HG03097 (cell line): ENCODE results near the gene ADAMTS12.

Source experiments
- ATAC-seq: cut with Tn5 transposase; IDR thresholded peaks from one replicate; pipeline ENCODE4 v1.9.1; 2021; ENCODE audit not compliant: unreplicated experiment, low FRiP score

ADAMTS12 gene, protein sequence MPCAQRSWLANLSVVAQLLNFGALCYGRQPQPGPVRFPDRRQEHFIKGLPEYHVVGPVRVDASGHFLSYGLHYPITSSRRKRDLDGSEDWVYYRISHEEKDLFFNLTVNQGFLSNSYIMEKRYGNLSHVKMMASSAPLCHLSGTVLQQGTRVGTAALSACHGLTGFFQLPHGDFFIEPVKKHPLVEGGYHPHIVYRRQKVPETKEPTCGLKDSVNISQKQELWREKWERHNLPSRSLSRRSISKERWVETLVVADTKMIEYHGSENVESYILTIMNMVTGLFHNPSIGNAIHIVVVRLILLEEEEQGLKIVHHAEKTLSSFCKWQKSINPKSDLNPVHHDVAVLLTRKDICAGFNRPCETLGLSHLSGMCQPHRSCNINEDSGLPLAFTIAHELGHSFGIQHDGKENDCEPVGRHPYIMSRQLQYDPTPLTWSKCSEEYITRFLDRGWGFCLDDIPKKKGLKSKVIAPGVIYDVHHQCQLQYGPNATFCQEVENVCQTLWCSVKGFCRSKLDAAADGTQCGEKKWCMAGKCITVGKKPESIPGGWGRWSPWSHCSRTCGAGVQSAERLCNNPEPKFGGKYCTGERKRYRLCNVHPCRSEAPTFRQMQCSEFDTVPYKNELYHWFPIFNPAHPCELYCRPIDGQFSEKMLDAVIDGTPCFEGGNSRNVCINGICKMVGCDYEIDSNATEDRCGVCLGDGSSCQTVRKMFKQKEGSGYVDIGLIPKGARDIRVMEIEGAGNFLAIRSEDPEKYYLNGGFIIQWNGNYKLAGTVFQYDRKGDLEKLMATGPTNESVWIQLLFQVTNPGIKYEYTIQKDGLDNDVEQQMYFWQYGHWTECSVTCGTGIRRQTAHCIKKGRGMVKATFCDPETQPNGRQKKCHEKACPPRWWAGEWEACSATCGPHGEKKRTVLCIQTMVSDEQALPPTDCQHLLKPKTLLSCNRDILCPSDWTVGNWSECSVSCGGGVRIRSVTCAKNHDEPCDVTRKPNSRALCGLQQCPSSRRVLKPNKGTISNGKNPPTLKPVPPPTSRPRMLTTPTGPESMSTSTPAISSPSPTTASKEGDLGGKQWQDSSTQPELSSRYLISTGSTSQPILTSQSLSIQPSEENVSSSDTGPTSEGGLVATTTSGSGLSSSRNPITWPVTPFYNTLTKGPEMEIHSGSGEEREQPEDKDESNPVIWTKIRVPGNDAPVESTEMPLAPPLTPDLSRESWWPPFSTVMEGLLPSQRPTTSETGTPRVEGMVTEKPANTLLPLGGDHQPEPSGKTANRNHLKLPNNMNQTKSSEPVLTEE (N-terminal part only)

DNA sequence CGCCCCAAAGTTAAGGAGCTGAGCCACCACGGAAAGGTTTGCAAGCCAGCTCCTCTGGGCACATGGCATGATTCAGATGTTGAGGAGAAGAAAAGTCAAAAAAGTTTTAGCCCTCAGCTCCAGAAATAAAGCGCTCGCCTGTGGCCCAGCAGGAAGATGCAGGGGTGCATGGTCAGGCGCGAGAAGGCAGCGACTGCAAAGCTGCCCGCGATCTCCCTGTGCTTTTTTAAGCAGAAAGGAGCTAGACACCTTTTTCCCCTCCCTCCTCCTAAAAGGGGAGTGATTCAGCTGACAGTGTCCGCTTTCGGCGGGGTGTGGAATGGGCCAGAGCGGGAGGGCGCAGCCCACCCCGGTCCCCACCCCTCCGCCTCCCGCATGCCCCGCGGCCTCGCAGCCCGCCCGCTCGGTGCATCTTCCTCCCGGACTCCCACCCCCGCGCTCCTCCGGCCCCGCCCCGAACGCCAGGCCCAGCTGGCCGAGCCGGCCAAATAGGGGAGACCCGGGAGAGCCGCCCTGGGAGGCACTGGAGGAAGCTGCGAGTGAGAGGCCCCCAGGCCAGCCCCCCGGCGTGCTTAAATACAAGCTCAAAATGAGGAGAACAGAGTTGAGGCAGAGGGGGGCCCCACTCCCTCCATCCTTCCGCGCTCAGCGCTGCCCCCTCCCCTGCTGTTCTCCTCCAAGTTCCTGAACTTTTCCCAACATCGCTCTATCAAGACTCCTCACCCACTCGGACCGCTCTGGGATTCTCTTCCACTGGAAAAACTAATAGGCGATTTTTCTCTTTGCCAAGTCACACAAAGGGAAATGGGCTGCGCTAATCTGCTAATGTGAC lies at the start of gene ADAMTS12:
Gene ADAMTS12, minus strand, starts transcription at position 203 of the 832 bp plus-strand sequence. Its CDS starts 134 bp downstream, at position 69.
- no peak for ATAC-seq

- ATAC-seq: no peak
Measured at GRCh38 chr5:33941090-33941489, 49.3 kb upstream of the ADAMTS12 start.

GRCh38 chr5:33939556-33940262 lies 47.9 kb upstream of the ADAMTS12 start:
- ATAC-seq: no peak

- ATAC-seq: no peak
Measured at GRCh38 chr5:33938881-33939280, 47.1 kb upstream of the ADAMTS12 start.

- ATAC-seq: no peak
Measured at GRCh38 chr5:33938507-33938796, 46.7 kb upstream of the ADAMTS12 start.

- ATAC-seq: no peak
Measured at GRCh38 chr5:33937707-33938506, 46.1 kb upstream of the ADAMTS12 start.

GRCh38 chr5:33937017-33937706 lies 45.4 kb upstream of the ADAMTS12 start:
- no peak for ATAC-seq

GRCh38 chr5:33936381-33937016 lies 44.7 kb upstream of the ADAMTS12 start, which contains the start of gene RXFP3:
Gene RXFP3, plus strand, starts transcription at chr5:33936386. Its CDS starts 355 bp downstream, at chr5:33936741.
- ATAC-seq: no peak

DNA sequence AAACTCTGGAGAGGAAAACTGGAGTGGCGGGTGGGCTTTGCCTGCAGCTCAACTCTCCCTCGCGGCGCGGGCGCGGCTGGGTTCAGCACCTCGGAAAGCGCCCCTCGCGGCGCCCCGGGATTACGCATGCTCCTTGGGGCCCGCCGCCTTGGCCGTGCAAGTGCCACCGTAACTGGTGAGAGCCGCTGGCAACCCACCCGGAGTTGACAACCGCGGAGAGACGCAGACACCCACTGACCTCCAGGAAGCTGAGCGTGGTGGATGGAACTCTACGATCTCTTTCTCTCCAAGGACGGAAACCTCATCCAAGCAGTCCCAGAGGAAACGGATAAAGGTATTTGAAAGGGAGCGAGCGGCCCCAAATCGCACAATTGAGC lies 44.2 kb upstream of the ADAMTS12 start:
- ATAC-seq: no peak

- ATAC-seq: no peak
Measured at GRCh38 chr5:33934176-33934575, 42.4 kb upstream of the ADAMTS12 start.

GRCh38 chr5:33933723-33934169 lies 42.0 kb upstream of the ADAMTS12 start:
- ATAC-seq: peak; percentile 67

DNA sequence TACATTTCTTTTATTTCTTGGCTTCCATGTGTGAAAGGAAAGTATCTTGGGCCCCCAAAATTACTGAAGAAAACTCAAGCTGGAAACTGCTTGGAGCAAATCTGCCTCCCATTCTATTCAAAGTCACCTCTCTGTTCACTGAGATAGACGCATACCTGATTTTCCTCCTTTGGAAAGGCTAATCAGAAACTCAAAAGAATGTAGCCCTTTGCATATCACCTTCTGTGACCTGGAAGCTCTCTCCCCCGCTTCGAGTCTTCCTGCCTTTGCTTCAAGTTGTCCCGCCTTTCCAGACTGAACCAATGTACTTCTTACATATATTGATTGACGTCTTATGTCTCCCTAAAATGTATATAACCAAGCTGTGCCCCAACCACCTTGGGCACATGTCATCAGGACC lies 39.3 kb upstream of the ADAMTS12 start:
- no peak for ATAC-seq

DNA sequence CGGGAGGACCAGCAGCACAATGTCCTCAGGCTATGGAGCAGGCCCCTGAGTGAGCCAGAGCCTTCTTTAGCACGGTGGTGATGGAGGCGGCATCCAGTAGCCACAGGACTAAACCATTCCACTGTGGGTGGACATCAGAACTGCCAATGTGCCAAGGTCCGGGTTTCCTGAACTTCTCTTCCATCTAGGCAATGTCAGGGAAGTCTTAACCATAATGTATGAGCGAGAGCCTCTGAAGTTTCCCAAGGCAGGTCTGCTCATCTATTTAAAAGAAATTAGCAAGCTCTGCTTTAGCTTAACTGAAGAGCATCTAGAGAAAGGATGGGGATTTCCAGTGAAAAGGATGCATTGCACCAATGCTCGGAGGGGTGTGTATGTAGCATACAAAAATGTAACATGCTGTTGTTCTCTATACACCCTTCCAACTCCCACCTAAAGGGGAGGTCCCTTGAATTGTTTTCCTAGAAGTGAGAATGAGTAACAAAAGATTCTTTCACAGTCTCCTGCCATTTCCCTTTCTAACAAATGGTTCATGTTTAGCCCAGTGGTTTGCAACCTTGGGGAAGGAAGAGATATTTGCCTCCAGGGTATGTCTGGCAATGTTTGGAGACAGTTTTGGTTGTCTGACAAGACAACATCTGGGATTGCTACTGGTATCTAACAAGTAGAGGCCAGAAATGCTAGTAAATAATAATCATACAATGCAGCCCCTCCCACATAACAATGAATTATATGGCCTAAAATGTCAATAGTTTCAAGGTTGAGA lies 38.3 kb upstream of the ADAMTS12 start:
- no peak for ATAC-seq

GRCh38 chr5:33928283-33928682 lies 36.5 kb upstream of the ADAMTS12 start:
- no peak for ATAC-seq

- ATAC-seq: no peak
Measured at GRCh38 chr5:33927685-33928084, 35.9 kb upstream of the ADAMTS12 start.

DNA sequence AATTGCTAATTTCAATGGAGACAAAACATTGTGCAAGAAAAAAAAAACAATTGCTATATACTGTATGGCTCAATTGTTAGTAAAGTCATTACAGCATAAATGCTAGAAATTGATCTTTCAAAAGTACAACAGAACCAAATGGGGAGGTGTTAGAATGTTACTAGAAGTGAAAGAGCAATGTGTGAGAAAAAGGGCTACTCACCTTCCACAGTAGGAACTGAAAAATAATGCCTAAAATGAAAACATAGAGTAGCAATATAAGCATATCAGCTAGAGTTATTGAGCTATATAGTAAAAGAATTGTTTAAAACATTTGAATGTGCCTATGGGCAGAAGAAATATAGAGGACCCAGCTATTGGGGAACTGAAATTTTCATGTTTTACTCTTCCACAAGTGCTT lies 33.5 kb upstream of the ADAMTS12 start:
- ATAC-seq: no peak

- ATAC-seq: no peak
Measured at GRCh38 chr5:33921002-33921401, 29.2 kb upstream of the ADAMTS12 start.
